H9 (cell line): ENCODE data around the gene EIF2B5. TPM values are rescaled to one million over a fixed set of nuclear protein-coding genes. Genes with fewer than 3 reads are reported as not detected.

ENCODE experiments used
- DNase-seq: peaks from one replicate; pipeline ENCODE4 v3.0.0-alpha.2; 2017
- H2AFZ ChIP-seq: one replicate; pipeline ENCODE4 v1.6.1; 2013; ENCODE audit warnings: mild to moderate bottlenecking, low read length, control low read depth, moderate library complexity
- H2AK5ac ChIP-seq: 2 replicates; pipeline ENCODE4 v1.6.1; 2013; ENCODE audit warnings: low read length, control low read depth, mixed read lengths; ENCODE audit not compliant: insufficient read length
- H2BK120ac ChIP-seq: one replicate; pipeline ENCODE4 v1.6.1; 2013; ENCODE audit warnings: low read depth, mild to moderate bottlenecking, low read length, control low read depth, inconsistent platforms; ENCODE audit not compliant: poor library complexity, severe bottlenecking
- H2BK12ac ChIP-seq: 2 replicates; pipeline ENCODE4 v1.6.1; 2013; ENCODE audit warnings: low read length, control low read depth, mixed read lengths, low read depth; ENCODE audit not compliant: insufficient read length
- H2BK15ac ChIP-seq: 2 replicates; pipeline ENCODE4 v1.6.1; 2013; ENCODE audit warnings: low read depth, low read length, control low read depth
- H2BK20ac ChIP-seq: one replicate; pipeline ENCODE4 v1.6.1; 2013; ENCODE audit warnings: low read depth, mild to moderate bottlenecking, low read length, control low read depth, inconsistent platforms; ENCODE audit not compliant: poor library complexity, severe bottlenecking
- H2BK5ac ChIP-seq: 2 replicates; pipeline ENCODE4 v1.6.1; 2013; ENCODE audit warnings: low read length, control low read depth, mixed read lengths; ENCODE audit not compliant: insufficient read length
- H3K14ac ChIP-seq: 2 replicates; pipeline ENCODE4 v1.6.1; 2013; ENCODE audit warnings: low read length, control low read depth; ENCODE audit not compliant: insufficient read depth
- H3K18ac ChIP-seq: 2 replicates; pipeline ENCODE4 v1.6.1; 2013; ENCODE audit warnings: low read depth, mild to moderate bottlenecking, mixed read lengths, low read length, control low read depth; ENCODE audit not compliant: insufficient read length
- H3K23ac ChIP-seq: 2 replicates; pipeline ENCODE4 v1.6.1; 2013; ENCODE audit warnings: low read length, control low read depth, mixed read lengths, low read depth; ENCODE audit not compliant: insufficient read length
- H3K23me2 ChIP-seq: 2 replicates; pipeline ENCODE4 v1.6.1; 2013; ENCODE audit warnings: low read depth, mild to moderate bottlenecking, mixed read lengths, low read length, control low read depth; ENCODE audit not compliant: insufficient read length, poor library complexity, severe bottlenecking
- H3K27ac ChIP-seq: 2 replicates; pipeline ENCODE4 v1.5.1; 2013; ENCODE audit warnings: low read length, control low read depth, mixed read lengths, low read depth; ENCODE audit not compliant: insufficient read length
- H3K27me3 ChIP-seq: 2 replicates; pipeline ENCODE4 v1.6.1; 2013; ENCODE audit warnings: low read length, control low read depth, inconsistent platforms; ENCODE audit not compliant: insufficient read depth
- H3K4ac ChIP-seq: 2 replicates; pipeline ENCODE4 v1.6.1; 2013; ENCODE audit warnings: low read depth, mild to moderate bottlenecking, control low read depth, inconsistent platforms, low read length, moderate library complexity
- H3K4me1 ChIP-seq: 2 replicates; pipeline ENCODE4 v1.6.1; 2013; ENCODE audit warnings: low read length, control low read depth, inconsistent platforms; ENCODE audit not compliant: insufficient read depth
- H3K4me2 ChIP-seq: 2 replicates; pipeline ENCODE4 v1.6.1; 2013; ENCODE audit warnings: low read length, control low read depth, mixed read lengths; ENCODE audit not compliant: insufficient read length, insufficient read depth
- H3K56ac ChIP-seq: 2 replicates; pipeline ENCODE4 v1.6.1; 2013; ENCODE audit warnings: low read depth, mild to moderate bottlenecking, mixed read lengths, low read length, control low read depth; ENCODE audit not compliant: insufficient read length
- H3K79me1 ChIP-seq: 2 replicates; pipeline ENCODE4 v1.6.1; 2013; ENCODE audit warnings: low read depth, mild to moderate bottlenecking, moderate library complexity, low read length, control low read depth, inconsistent platforms; ENCODE audit not compliant: insufficient read depth, poor library complexity, severe bottlenecking
- H3K79me2 ChIP-seq: 2 replicates; pipeline ENCODE4 v1.6.1; 2013; ENCODE audit warnings: low read length, control low read depth, inconsistent platforms; ENCODE audit not compliant: insufficient read depth
- H3K9ac ChIP-seq: 2 replicates; pipeline ENCODE4 v1.6.1; 2013; ENCODE audit warnings: low read length, control low read depth, mixed read lengths; ENCODE audit not compliant: insufficient read length; ENCODE audit errors: extremely low read depth
- H3K9me3 ChIP-seq: one replicate; pipeline ENCODE4 v1.6.1; 2013; ENCODE audit warnings: low read depth, low read length, inconsistent platforms; ENCODE audit not compliant: control insufficient read depth
- H3T11ph ChIP-seq: one replicate; pipeline ENCODE4 v1.6.1; 2013; ENCODE audit warnings: mild to moderate bottlenecking, low read length, control low read depth, inconsistent platforms
- H4K20me1 ChIP-seq: one replicate; pipeline ENCODE4 v1.6.1; 2013; ENCODE audit not compliant: control insufficient read depth, insufficient read length, insufficient read depth
- H4K5ac ChIP-seq: 2 replicates; pipeline ENCODE4 v1.6.1; 2013; ENCODE audit warnings: low read depth, mild to moderate bottlenecking, mixed read lengths, low read length, control low read depth; ENCODE audit not compliant: insufficient read length
- H4K8ac ChIP-seq: replicated peaks from 2 replicates; pipeline ENCODE4 v1.6.1; 2013; ENCODE audit warnings: low read length, control low read depth, mixed read lengths, low read depth; ENCODE audit not compliant: insufficient read length
- H4K91ac ChIP-seq: 2 replicates; pipeline ENCODE4 v1.6.1; 2013; ENCODE audit warnings: low read depth, mild to moderate bottlenecking, moderate library complexity, mixed read lengths, low read length, control low read depth; ENCODE audit not compliant: insufficient read length
- H3K27ac Mint-ChIP-seq, 3 experiments: 2 replicates in 2 of 3; 3 replicates in 1 of 3; pipeline ENCODE4 v1.8.0; 2020 to 2021; ENCODE audit warnings: mixed read lengths in 3 of 3, mild to moderate bottlenecking in 1 of 3, moderate library complexity in 1 of 3
- H3K27me3 Mint-ChIP-seq: 2 replicates; pipeline ENCODE4 v1.8.0; 2021; ENCODE audit warnings: low read depth, mild to moderate bottlenecking, moderate library complexity, mixed read lengths
- H3K36me3 Mint-ChIP-seq, 3 experiments: 2 replicates in 2 of 3; 3 replicates in 1 of 3; pipeline ENCODE4 v1.8.0; 2020 to 2021; ENCODE audit warnings: low read depth in 3 of 3, mixed read lengths in 3 of 3; ENCODE audit not compliant: insufficient read depth in 1 of 3
- H3K4me1 Mint-ChIP-seq, 2 experiments: 2 replicates each; pipeline ENCODE4 v1.8.0; 2020; ENCODE audit warnings: mixed read lengths in 2 of 2
- H3K4me3 Mint-ChIP-seq, 2 experiments: 2 replicates in 1 of 2; 3 replicates in 1 of 2; pipeline ENCODE4 v1.8.0; 2020 to 2021; ENCODE audit warnings: mild to moderate bottlenecking in 2 of 2, mixed read lengths in 2 of 2, moderate library complexity in 1 of 2
- H3K9me3 Mint-ChIP-seq, 2 experiments: 2 replicates in 1 of 2; 3 replicates in 1 of 2; pipeline ENCODE4 v1.8.0; 2020; ENCODE audit warnings: mild to moderate bottlenecking in 2 of 2, mixed read lengths in 2 of 2, moderate library complexity in 1 of 2
- WGBS: extraction: QIAGEN DNeasy Blood & Tissue Kit; methylation state at CpG from one replicate; pipeline ENCODE4 v1.1.7; 2013; ENCODE audit warnings: missing lambda C conversion rate, low lambda C conversion rate, mixed read lengths; ENCODE audit not compliant: insufficient read length; ENCODE audit errors: extremely low coverage; 5-methylcytosine and 5-hydroxymethylcytosine counted together
- total RNA-seq: library from RNA; stranded (reverse); gene quantifications from 2 replicates; pipeline ENCODE4 v1.2.1, GENCODE V29; 2021
- TF ChIP-seq, protein P1 (sequence below): fragments of 200-600 bp; sonication (generic); conservative IDR thresholded peaks from 3 replicates; pipeline ENCODE4 v1.8.0; 2021; ENCODE audit warnings: antibody characterized with exemption, mild to moderate bottlenecking

EIF2B5 gene
- total RNA-seq, 1 experiment from 2014 or later = 42.0 TPM

DNA sequence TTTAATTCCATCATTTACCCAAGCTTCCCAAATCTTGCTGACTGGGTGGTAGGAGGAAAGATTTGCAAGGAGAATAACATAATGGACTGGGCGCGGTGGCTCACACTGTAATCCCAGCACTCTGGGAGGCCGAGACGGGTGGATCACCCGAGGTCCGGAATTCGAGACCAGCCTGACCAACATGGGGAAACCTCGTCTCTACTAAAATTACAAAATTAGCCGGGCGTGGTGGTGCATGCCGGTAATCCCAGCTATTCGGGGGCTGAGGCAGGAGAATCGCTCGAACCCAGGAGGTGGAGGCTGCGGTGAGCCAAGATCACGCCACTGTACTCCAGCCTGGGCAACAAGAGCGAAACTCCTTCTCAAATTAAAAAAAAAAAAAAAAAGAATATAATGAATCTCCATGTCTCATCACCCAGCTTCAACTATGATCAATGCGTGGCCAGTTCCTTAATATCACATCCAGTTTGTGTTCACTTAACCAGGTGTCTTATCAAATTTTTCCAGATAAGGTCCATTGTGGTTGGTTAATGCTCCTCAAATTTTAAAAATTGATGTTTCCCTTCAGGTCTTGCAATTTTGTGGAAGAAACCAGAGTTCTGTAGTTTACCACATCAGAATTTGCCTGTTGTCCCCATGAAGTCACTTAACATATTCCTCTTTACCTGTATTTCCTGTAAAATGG is 49.5 kb downstream of the EIF2B5 start:
- H2BK15ac ChIP-seq = no peak overlapping the region
- peak overlapping the region; percentile 98 to 99 (median 99) for H3K27ac Mint-ChIP-seq

More for the DNA sequence above, 49.5 kb downstream of the EIF2B5 start:
- H3K9ac ChIP-seq = peak overlapping the region; percentile 67
- no peaks in the 10 kb centered on the region for H3K9me3 ChIP-seq
- peak overlapping the region; percentile 98 to 99 for H3K4me3 Mint-ChIP-seq
- H4K91ac ChIP-seq = no peak overlapping the region
- H3K4me2 ChIP-seq = peak overlapping the region; percentile 96
- no peaks in the 10 kb centered on the region; a peak in 1 of 5 replicates for H3K9me3 Mint-ChIP-seq
- WGBS = no CpG with 5 or more reads among the region's 18 CpGs
- H3K4me1 ChIP-seq = no peaks in the 10 kb centered on the region
- H3K27ac ChIP-seq = peak overlapping the region; percentile 80
- no peaks in the 10 kb centered on the region for H4K20me1 ChIP-seq
- no peak overlapping the region for H2AFZ ChIP-seq
- H2BK5ac ChIP-seq = no peak overlapping the region
- no peak overlapping the region for H2AK5ac ChIP-seq
- no peak overlapping the region for H3K14ac ChIP-seq
- no peak overlapping the region for H3K56ac ChIP-seq
- no peaks in the 10 kb centered on the region for H3K27me3 ChIP-seq
- H3K4ac ChIP-seq = no peak overlapping the region
- DNase-seq = no peak
- peaks cover 5% of the 10 kb centered on the region; the same call in 1 of the 2 replicates for H3K79me2 ChIP-seq
- H3K27me3 Mint-ChIP-seq = peaks cover 1% of the 10 kb centered on the region; the same call in 1 of the 2 replicates
- peaks cover 14% of the 10 kb centered on the region for H3K23me2 ChIP-seq
- H3K18ac ChIP-seq = no peak overlapping the region
- no peak overlapping the region for H3K23ac ChIP-seq
- H3T11ph ChIP-seq = no peak overlapping the region
- H4K5ac ChIP-seq = no peak overlapping the region
- H2BK20ac ChIP-seq = no peak overlapping the region
- H2BK12ac ChIP-seq = no peak overlapping the region
- no peak overlapping the region for H4K8ac ChIP-seq
- peaks cover 25 to 29% of the 10 kb centered on the region in 2 experiments for H3K4me1 Mint-ChIP-seq
- H2BK120ac ChIP-seq = no peak overlapping the region
- H3K36me3 Mint-ChIP-seq = peaks cover 62 to 80% (median 72%) of the 10 kb centered on the region in 3 experiments
- TF ChIP-seq, protein P1, sequence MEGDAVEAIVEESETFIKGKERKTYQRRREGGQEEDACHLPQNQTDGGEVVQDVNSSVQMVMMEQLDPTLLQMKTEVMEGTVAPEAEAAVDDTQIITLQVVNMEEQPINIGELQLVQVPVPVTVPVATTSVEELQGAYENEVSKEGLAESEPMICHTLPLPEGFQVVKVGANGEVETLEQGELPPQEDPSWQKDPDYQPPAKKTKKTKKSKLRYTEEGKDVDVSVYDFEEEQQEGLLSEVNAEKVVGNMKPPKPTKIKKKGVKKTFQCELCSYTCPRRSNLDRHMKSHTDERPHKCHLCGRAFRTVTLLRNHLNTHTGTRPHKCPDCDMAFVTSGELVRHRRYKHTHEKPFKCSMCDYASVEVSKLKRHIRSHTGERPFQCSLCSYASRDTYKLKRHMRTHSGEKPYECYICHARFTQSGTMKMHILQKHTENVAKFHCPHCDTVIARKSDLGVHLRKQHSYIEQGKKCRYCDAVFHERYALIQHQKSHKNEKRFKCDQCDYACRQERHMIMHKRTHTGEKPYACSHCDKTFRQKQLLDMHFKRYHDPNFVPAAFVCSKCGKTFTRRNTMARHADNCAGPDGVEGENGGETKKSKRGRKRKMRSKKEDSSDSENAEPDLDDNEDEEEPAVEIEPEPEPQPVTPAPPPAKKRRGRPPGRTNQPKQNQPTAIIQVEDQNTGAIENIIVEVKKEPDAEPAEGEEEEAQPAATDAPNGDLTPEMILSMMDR = no peak
- H3K79me1 ChIP-seq = peaks cover 5% of the 10 kb centered on the region
